HG03103 (cell line): ENCODE data around the gene SRGAP1.
"Not testable (repeated sequence)": the region's sequence is repeated elsewhere in the genome, so short reads cannot be mapped to it uniquely, and the experiment has no call there.

Experiments
- ATAC-seq: cut with Tn5 transposase; IDR thresholded peaks from one replicate; pipeline ENCODE4 v1.9.1; 2021; ENCODE audit warnings: low read depth; ENCODE audit not compliant: unreplicated experiment

SRGAP1 gene

DNA sequence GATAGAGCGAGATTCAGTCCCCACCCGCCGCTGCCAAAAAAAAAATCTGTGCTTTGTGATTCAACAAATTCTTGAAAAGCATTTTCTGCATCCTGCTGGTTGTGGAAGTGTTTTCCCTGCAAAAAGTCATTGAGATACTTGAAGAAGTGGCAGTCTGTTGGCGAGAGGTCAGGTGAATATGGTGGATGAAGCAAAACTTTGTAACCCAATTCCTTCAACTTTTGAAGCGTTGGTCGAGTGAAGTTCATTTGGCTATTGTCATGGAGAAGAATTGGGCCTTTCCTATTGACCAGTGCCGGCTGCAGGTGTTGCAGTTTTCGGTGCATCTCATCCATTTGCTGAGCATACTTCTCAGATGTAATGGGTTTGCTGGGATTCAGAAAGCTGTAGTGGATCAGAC is 20.9 kb downstream of the SRGAP1 start:
- no peak for ATAC-seq

DNA sequence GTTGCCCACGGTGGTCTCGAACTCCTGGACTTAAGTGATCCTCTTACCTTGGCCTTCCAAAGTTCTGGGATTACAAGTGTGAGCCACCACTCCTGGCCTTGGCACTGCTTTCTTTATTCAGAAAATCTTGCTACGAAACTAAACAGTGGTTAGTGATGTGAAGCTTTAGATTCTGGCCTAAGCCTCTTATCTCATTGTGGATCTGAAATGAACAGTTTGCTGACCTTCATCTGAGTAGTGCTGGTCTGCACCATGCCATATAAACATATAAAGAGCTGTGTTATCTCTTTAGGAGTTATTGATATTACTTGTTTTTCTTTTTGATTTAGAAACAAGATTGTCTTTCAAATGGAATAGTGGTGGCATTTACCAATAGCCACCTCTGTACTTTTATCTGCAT is 22.6 kb downstream of the SRGAP1 start:
- no peak for ATAC-seq

DNA sequence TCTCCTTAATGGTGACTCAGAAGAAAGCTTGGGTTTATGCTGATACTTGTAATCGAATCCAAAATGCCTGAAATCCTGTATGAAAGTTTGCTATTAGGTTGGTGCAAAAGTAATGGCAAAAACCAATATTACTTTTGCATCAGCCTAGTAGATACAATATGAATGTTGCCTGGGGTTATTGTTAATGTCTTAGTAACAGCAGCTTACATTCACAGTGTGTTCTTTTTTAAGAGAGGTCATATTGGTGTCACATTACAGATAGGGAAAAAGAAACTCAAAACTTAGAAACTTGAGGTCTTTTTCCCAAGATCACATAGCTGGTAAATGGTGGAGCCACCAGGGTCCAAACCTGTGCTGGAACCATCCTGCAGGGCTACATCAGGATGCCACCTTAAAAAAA is 25.2 kb downstream of the SRGAP1 start:
- ATAC-seq = no peak

DNA sequence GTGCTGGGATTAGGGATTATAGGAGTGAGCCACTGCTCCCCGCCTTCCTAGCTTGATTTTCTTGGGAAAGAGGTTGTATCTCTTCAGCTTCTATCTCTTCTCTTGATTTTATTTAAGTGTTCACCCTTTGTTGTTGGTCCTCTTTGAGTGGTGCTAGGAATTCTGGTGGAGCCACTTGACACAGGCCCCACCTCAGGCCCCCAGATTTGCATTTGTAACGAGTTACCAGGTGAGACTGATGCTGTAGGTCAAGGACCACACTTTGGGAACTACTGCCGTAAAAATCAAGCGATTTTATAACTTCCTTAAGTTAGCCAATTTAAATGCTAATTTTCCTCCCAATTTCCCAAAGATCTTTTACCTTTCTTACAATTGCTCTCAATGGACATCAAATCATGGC is 26.3 kb downstream of the SRGAP1 start:
- ATAC-seq = no peak

DNA sequence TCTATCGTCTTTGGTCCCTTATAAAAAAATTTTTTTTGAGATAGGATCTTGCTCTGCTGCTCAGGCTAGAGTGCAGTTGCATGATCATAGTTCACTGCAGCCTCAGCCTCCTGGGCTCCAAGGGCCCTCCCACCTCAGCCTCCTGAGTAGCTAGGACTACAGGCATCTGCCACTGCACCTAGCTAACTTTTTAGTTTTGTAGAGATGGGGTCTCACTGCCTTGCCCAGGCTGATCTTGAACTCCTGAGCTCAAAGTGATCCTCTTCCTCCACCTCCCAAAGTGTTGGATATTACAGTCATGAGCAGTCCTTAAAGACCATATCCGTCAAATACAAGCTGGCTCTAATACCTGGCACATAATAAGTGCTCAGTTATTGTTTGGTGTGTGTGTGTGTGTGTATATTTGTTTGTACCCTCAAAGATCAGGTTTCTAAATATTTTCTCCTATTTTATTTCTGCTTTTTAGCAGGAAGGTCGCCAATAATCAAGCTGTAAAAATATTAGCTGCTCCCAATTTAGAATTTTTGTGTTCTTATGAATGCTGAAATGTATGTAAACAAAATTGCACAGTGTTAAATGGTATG is 30.5 kb downstream of the SRGAP1 start:
- no peak for ATAC-seq

DNA sequence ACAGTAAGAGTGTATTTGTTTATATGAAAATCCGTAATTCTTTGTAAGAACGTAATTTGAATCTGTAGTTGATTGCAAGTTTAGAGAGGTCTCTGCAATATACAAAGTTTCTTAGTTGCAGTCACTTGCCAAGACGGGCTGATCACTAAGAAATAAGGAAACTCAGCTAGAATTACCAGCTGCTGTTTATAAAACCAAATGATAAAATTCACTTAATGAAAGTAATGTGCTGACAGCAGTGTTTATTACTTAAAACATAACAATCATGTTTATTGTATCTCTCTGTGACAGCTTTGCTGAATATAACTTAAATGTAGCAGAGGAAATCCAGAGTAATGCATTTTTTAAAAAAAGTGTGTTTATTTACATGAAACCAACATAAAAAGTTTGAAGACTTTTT is 31.2 kb downstream of the SRGAP1 start:
- no peak for ATAC-seq

DNA sequence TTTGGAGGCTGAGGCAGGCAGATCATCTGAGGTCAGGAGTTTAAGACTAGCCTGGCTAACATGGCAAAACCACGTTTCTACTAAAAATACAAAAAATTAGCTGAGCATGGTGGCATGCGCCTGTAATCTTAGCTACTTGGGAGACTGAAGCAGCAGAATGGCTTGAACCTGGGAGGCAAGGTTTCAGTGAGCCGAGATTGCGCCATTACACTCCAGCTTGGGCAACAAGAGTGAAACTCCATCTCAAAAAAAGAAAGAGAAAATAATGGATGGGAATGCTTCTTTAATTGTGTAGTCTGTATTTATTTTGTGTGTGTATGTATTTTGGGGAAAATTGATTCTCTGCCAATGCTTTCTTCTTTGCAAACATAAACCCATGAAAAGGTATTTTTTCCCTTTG is 32.5 kb downstream of the SRGAP1 start:
- ATAC-seq = no peak

DNA sequence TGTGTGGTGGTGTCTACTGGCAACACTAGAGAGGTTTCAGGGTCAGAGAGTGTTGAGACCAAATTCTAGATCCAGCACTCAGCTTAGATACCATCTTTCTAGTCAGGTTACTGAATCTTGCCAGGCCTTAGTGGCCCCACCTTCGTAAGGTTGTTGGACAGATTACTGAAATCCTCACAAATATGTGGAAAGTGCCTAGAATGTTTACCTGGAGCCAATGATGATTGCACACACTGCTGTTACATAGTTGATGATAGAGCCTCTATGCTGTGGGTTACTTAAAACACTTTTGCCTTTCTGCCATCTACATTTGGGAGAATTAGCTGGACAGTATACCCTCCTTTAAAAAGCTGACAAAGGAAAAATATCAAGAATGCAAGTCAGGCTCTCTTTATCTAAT is 33.2 kb downstream of the SRGAP1 start:
- no peak for ATAC-seq

DNA sequence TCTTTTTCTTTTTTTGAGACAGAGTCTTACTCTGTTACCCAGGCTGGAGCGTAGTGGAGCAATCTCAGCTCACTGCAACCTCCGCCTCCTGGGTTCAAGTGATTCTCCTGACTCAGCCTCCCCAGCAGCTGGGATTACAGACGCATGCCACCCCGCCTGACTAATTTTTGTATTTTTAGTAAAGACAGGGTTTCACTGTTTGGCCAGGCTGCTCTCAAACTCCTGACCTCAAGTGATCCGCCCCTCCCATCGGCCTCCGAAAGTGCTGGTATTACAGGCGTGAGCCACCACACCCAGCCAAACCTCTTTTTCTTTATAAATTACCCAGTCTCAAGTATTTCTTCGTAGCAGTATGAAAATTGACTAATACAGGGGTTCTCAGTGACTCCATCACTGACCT is 35.7 kb downstream of the SRGAP1 start:
- not testable (repeated sequence) for ATAC-seq

DNA sequence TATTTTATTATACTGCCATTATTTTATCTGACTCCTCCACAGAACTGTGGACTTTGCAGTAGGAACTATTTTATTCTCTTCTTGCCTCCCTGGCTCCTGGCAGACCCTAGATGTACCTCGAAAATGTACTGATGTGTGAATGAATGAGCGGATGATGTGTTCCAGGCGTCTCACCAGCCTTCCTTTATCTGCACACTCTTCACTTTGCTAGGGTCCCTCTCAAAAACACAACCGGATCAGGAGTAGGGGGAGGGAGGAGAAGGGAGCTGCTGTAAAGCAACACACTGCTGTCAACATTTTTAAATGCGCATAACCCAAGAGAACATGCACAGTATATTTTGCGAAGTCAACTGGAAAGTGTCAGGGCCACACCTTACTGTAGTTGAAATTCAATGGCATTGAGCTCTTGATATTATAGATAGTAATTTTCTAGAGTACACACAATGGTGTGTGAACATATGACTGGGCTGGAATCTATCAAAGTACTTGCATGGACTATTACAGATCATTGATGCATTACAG is 36.3 kb downstream of the SRGAP1 start:
- no peak for ATAC-seq

DNA sequence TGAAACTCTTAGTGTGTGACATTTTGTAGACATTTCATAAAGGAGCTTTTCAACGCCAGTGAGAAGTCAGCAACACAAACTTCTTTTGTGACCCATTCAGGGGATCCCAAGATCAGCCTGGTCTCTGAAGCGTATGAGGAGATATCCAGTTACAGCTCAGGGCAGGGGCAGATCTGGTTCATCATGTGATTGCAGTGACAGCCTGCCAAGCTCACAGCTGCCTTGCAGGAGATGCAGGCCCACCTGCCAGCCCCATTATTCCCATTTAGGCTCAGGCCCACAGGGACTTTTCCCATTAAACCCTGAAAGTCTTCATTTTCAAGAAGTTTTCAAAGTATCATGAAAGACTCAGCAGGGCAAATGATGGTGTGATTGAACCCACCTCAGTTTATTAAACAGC is 38.3 kb downstream of the SRGAP1 start:
- ATAC-seq = no peak

DNA sequence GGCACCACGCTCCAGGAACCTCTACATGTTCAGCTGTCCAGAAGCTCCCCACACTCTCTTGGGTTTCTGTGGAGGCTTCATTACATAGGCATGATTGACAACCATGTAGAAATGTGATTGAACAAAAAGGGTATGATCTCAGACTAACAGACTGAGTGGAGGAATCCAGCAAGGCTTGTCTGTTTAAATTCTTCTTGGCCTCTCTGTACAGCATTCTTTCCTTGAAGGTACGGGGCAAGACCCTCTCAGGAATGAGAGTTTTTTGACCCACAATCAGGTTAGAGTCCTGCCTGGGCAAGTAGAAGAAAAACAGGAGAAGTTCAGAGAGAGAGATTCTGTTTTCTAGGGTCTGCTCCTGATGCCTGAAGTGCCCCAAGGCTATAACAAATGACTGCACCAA is 40.9 kb downstream of the SRGAP1 start:
- ATAC-seq = no peak

DNA sequence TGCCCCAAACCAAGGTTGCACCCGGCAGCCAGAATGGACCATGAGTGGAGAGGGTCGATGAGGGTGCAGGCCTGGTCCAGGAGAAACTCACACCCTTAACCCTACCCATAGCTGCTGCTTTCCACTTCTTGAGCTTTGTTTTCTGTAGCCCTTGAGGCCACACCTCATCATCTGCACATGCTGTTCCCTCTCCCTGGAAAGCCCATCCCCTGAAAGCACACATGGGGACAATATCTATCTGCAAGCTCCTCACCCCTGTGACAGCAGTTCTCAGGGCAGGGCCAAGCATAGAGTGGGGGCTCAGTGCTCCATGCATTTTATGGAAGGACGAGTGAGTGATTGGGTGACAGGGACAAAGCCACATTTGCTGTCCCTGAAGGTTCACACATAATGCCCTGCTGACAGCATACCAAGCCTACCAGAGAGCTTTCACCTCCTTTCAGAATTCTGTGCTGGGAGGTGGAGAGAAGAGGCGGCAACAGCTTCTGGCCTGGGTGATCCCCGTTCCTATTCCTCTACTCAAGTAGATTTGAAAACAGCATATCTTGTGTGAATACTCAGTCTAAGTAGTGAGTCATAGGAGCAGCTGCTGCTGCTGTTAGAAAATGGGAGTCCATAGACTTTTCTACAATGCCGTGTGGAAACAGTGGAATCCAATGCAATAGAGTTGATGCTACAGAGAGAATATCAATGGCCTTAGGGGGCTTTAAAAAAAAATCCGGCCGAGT is 44.6 kb downstream of the SRGAP1 start:
- no peak for ATAC-seq

DNA sequence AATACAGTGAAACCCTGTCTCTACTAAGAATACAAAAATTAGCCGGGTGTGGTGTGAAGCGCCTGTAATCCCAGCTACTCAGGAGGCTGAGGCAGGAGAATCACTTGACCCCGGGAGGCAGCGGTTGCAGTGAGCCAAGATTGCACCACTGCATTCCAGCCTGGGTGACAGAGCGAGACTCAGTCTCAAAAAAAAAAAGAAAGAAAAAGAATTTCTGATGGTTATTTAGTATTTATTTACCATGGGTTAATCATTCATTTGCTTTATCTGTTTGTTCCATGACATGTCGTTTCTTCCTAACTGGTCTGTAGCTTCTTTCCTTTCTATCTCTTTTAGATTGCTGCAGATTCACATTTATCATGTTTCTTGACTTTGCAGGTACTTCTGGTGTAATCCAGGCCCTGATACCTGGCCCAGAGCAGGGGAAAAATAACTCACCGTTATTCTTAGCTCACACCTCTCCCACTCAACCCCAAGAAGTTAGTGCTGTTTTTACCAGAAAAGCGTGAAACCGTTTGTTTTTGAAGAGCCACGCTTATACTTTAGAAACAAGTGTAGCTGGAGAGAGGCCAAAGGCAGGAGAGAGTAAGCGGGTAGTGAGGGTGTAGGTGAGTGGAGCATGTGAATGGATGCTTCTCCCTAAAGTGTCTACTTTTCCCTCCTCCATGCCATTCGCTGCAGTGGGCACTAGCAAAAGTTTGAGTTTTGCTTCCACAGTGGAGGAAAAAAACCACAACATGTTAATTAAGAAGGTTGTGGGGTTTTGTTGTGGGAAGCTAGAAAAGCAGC is 45.4 kb downstream of the SRGAP1 start:
- no peak for ATAC-seq

DNA sequence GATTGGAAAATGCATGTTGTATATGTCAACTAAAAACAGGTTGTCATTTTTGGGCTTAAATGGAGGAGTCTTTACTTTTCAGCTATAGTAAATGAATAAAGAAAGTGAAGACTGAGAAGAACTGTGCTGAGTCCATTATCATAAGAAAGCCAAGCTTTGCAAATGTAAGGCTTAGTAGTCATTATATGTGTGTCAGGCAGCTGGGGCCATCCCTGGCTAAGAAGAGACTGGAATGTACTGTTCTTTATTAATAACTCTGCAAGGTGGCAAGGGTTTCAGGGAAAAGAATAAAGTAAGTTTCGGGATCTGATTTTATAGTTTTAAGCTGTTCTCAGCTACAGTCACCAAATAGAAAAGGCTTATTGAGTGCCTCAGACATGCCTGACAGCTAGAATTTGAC is 48.7 kb downstream of the SRGAP1 start:
- ATAC-seq = no peak

DNA sequence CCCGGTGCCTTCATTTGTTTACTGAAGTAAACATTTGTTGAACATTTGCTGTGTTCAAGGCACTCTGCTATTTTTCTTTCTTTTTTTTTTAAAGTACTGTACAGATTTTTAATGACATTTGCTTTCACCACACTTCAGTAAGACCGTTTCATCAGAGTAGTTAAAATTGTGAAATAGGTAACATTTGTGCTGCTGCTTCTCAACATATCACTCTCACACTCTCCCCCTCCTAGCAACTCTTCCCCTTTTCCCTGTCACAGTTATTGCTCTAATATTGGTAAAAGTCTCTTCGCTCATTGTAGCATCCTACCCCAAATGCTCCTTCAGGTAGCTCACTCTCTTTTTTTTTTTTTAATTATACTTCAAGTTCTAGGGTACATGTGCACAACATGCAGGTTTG is 49.6 kb downstream of the SRGAP1 start:
- no peak for ATAC-seq

DNA sequence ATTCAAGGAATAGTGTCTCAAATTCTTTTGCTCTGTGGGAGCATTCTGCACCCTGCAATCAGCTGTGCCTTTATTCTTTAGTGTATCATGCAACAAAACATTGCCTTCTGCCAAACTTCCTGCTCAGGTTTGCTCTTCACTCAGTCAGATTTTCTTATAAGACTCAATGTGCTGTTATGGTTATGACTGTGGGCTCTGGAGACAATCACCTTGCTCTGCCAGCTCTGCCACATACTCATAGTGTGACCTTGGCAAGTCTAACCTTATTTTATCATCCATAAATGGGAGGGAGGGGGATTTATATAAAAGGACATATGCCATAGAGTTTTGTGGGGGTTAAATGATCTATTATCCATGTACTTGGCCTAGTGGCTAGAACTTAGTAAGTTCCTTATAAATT is 51.3 kb downstream of the SRGAP1 start:
- no peak for ATAC-seq

DNA sequence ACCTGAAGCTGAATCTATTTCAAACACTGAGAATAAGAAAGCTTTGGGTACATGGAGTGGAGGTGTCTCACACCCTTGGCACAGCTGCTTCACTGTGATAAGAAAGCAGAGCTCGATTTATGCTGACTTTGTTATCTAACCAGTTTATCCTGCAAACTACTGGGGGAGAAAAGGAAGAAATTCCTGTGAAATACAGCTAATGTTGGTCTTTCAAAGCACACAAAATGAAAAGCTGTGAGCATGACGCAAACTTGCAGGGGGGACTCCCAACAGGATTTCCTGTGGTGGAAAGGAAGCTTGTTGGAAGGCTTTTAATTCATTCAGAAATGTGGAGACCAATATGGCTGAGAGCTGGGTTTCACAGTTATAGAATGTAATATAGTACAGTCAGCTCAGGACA is 53.4 kb downstream of the SRGAP1 start:
- no peak for ATAC-seq

DNA sequence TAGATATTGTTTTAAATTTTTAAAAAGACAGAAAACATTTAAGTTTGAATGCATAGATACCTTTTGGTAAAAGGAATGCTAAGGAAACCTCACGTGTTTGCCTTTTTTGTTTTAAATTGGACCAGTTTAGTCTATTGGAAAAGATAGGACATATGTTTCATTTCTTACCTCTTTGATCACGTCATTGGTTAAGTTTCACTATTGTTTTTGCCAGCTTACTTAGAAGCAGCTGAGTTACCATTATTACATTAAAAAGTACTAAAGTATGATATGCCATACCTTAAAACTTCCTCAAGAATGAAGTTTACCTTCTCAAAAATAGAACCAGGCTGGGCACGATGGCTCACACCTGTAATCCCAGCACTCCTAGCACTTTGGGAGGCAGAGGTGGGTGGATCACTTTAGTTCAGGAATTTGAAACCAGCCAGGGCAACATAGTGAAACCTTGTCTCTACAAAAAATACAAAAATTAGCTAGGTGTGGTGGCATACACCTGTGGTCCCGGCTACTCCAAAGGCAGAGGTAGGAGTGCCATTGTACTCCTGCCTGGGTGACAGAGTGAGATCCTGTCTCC is 54.4 kb downstream of the SRGAP1 start:
- ATAC-seq = no peak

DNA sequence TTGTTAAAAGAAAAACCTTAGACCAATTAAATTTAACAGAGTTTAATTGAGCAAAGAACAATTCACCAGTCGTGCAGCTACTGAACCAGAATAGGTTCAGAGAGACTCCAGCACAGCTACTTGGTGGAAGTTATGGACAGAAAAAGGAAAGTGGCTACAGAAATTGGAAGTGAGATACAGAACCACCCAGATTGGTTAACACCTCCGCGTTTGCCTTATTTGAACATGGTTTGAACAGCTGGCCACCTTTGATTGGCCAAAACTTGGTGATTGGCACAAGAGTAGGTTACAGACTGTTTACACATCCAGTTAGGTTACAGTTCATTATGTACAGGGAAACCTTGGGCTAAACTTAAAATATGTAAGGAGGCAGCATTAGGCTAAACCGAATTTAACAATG is 54.9 kb downstream of the SRGAP1 start:
- ATAC-seq = no peak
